Glomerular visceral epithelial cell (primary cell): ENCODE measurements around the gene MAS1L.

Experiments
- DNase-seq: peaks from one replicate; pipeline ENCODE4 v3.0.0-alpha.2; 2016; ENCODE audit errors: extremely low spot score

The MAS1L gene

DNA sequence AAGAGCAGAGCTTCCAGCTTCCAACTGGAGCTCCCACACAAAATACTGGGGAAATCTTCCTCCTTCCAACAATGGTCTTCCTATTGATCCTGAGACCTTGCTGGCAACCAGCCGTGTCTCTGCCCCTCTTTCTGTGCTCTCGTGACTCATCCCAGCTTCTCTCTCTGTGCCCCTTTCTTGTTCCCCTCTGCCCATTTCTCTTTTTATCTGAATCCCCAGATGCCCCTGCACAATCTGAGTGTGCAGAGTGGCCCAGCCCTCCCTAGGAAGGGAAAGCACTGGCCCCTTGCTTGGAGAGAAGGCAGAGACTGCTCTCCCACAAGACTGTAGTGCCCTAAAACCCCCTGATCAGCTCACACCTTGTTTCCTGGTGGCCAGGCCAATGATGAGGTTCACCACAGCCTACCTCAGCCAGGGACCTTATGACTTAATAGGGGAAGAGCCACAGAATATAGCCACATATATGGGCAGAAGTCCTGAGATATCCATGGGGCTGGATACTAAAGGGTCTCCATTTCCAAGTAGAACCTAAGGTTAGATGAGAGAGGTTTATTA is 23.1 kb upstream of the MAS1L start:
- no peak for DNase-seq

DNA sequence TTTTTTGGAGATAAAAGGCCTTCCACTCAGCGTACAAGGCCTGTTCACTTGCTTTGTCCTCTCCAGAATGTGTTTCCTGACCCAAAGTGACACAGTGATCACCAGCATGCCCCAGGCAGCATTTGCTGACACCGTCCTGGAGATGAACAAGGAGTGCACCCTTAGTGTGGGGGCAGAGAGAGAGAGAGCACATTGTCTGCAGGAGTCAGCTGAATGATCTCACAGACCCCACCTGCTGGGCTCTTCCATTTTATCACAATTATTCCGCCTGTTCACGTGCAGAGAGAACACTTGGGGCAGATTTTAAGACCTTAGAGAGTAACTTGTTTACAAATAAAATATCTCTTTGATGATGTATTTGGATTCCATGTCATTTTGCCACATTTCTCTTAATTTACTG is 22.4 kb upstream of the MAS1L start:
- peak; percentile 14 for DNase-seq

DNA sequence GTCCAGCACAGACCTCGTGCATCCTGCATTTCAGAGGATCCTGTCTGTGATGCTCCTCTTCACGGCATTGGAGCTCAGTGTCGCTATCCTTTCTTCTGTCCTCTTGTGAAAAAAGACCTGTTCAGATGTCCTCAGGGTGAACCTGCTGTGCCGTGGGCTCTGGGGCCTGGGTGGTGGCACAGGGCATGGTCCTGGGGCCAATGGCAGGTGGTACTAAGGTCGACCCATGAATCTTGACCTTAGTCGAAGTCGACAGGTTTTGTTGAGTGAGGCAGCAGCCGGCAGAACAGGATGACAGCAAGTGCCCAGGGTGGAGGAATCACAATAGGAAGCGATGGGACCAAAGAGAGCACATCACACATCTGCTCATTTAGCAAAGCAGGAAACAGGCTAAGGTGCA is 22.0 kb upstream of the MAS1L start:
- no peak for DNase-seq

DNA sequence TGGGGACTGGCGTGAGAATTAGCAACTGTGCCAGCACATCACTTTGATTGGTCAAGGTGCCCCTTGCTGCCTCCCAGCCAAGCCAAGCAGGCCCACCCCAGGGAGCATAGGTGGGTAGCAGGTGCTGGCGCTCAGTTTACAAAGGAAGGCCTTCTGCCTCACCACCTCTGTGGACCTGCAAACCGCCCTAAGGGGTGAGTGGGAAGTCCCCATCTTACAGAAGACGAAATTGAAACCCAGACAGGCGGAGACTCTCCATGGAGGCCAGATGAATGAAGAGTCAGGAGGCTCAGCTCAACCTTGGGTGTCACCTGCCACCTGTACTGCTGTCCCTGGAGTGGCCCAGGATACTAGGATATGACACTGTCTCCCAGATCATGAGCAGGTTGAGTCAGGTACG is 21.5 kb upstream of the MAS1L start:
- DNase-seq: no peak

DNA sequence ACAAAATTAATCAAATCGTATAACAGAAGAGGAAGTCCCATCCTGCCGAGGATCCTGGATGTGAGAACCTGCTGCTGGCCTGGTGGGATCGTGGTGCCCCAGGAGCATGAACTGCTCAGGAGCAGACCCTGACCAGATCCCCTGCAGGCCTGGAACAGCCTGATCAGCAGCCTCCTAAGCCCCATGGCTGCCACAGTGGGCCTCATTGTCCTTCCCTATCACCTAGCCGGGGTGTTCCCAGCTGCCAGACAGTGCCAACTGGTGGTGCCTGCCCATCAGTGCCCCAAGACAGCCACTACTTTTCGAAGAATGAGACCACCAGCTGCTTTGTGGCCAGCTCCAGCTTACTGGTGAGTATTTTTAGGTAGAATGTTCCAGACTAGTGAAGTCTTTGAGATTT is 19.6 kb upstream of the MAS1L start:
- no peak for DNase-seq

DNA sequence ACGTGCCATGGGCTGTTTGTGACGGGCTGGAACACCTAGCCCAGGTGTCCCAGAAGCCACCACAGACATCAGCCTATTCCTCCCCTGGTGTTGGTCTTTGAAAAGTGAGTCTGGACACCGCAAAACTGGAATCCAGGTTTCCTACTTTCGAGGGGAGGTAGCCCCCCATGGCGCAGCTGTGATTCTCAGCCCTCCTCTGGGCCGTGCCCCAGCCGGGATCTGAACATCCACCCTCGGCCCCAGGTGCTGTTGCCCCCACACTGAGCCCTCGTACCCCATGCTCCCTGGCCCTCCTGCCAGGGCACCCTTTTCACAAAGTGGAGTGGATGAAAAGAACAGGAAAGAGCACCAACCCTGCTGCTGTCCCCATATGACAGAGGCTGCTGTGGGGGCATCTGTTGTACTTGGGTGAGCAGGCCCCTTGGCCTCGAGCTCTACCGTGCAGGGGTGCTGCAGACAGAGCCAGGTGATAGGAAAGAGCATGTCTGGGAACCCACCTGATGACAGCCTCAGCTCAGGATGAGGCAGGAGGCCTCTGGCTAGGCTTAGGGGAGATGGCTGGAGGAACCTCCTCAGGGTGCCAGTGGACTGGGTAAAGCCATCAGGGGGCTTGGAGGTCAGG is 18.8 kb upstream of the MAS1L start:
- DNase-seq: no peak

DNA sequence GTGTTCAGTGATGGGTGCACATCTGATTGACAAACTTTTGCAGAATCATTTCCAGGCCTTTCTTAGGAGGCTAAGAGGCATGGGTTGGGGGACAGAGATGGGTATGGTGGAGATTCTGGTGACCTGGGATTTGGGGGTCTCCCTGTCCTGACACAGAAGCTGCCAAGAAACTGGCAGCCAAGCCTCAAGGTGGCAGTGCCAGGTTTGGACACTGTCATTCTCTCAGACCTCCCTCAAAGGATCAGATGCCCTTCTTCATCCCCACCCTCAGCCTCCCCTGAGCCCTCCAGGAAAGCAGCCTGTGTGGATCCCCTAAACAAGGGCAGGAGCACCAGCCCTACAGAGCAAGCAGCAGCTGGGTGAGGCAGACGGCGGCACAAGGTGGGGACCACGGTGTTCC is 18.1 kb upstream of the MAS1L start:
- no peak for DNase-seq

DNA sequence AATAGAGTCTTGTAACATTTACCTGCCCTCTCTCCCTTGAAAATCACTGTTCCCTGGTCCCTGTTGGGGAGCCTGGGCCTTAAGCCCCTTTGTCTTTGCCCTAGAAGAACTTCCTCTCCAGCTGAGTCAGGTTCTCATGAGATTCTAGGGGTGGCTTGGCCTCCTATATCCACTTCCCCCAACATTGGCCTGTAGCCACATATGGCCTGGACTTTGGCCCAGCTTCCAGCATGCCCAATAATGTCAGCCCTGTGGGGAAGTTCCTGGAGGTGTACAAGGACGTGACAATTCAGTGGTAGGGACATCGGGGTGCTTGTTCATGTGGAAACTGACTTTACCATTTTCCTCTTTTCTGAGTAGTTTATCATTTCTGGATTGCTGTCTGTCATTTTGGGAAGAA is 17.2 kb upstream of the MAS1L start:
- no peak for DNase-seq

DNA sequence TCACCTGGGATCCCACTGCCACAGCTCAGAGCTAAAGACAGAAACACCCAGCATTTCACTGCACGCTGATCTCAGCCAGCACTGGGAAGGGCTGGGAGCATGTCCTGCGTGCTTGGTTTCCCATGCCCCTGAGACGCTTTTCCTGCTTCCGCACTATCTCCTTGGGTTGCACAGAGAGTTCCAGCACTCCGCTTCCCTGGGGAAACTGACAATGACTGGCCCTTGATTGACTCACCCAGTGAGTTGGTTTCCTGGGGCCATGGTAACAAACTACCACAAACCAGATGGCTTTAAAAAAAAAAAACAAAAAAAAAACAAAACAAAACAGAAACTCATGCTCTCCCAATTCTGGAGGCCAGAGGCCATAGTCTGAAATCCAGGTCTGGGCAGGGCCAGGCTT is 14.8 kb upstream of the MAS1L start:
- DNase-seq: peak; percentile 29

DNA sequence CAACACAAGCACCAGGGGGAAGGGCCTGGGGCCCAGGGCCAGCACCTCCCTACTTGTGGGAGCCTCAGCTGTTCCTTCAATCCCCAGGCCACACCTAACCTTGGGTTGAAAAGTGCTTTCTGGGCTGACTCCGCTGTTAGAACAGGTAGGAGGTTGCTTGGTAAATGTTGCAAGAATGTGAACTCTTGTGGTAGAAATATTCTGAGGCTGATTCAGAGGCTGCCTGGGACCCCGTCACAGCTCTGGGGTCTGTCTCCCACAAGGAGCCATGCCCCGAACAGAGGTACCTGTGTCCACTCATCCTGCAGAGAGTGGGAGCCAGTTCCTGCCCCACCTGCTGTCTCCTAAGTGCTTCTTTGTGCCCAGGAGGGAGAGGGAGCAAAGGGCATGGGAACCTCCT is 14.4 kb upstream of the MAS1L start:
- DNase-seq: no peak

DNA sequence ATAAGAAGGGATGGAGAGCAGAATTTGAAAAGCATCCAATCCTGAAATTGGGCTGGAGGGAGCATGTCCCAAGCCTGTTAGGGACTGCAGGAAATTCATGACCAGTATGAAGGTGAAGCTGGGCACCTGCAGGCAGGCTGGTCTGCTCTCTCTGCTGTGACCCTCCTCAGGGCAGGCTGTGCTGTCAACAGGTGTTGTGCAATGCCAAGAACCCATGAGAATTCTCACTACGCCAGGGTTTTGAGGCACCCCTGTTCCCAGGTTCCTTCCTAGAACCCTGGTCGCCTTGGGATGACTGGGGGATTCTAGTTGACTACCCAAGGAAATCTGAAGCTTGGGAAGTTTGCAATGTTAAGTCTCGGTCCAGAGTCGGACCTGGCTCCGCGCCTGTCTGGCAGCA is 13.3 kb upstream of the MAS1L start:
- DNase-seq: no peak

DNA sequence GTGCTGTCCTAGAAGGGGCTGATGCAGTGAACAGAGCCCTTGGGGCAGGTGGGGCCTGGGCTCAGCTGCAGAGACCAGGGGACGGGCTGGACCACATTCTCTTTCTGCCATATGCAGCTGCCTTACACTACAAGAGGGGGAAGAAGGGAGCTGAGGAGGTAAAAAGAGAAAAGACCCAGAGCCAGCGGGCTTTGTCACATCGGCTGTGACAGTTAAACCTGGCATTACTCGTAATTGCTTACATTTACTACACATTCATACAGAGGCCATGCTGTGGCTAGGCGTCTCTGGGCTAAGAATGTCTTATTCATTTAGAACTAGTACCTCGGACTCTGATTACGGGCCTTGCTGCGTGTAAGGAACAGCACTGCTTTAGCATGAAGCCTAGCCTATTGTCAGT is 12.8 kb upstream of the MAS1L start:
- no peak for DNase-seq

DNA sequence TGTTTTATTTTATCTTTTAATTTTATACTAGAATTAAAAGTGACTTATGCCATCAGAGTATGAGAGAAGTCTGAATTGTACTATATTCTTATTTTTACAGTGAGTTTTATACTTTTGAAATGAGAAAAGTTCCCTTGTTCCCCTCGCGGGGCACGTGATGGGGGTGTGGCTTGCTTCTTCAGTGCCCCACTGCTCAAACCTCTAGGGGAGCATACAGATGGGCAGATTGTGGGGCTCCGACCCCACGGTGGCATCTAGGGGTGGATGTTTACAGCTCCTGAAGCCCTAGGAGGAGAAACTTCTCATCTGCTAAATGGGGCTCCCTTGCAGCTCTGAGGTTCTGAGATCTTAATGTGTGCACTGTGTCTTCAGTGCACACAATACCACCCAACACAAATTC is 11.9 kb upstream of the MAS1L start:
- DNase-seq: no peak

DNA sequence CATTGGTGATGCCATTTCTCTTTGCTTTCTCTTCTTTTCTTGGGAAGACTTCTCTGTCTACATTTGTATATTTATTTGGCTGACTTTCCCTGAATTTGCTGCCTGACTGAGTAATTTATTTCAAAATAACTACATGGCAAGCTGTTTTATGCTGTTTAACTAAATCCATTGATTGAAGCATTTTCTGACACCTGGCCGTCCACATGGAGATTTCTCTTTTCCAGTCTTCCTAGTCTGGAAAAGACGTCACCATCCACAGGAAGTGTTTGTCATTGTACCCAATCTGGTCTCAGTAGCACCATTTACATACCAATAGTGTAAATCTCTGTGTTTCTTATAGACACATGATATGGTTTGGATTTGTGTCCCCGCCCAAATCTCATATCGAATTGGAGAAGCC is 9.2 kb upstream of the MAS1L start:
- no peak for DNase-seq

DNA sequence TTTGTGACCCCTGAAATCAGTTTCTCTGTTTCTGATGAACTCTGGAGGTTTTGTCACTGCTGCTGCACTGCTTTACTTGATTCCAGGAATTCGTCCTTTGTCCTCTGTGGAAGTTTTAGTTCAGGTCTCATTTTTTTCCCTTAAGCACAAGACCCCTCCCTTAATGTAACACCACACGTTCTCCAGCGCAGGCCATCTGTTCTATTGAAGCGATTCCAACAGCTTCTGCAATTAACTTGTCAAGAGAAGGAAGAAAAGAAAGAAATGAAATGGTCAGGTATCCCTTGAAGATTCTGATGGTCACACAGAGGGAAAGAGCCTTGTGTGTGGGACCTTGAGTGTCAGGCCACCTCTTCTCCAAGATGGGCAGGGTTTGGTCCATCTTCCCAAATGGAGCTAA is 7.8 kb upstream of the MAS1L start:
- DNase-seq: no peak

DNA sequence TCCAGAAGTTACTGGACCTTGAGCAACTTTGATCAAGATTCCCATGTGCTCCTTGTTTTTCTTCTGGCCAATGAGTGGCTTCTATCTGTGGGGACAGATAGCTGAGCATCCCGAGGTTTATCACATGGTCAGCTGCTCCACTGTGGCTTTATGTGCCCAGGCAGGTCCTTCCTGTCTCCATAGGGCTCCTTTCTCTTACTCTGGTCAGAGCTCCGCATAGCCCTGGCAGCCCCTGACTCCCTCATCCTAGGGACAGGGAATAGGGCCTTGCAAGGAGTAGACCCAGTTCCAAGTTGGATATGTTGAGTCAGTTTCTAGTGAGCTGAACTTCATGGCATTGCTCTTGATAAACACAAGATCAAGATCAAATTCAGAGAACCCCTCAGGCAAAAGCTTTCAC is 6.4 kb upstream of the MAS1L start:
- no peak for DNase-seq

DNA sequence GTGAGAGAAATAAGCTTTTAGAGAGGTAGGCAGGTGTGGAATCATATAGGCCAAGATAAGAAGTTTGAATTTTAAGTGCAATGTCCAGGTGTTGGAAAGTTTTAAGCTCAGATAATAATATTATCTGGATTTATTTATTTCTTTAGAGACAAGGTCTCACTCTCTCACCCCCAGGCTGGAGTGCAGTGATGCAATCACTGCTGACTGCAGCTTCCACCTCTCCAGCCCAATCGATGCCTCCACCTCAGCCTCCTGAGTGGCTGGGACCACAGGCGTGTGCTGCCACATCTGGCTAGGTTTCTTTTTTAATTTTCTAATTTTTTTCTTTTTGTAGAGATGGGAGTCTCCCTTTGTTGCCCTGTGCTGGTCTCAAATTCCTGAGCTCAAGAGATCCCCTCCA is 5.5 kb upstream of the MAS1L start:
- DNase-seq: no peak

DNA sequence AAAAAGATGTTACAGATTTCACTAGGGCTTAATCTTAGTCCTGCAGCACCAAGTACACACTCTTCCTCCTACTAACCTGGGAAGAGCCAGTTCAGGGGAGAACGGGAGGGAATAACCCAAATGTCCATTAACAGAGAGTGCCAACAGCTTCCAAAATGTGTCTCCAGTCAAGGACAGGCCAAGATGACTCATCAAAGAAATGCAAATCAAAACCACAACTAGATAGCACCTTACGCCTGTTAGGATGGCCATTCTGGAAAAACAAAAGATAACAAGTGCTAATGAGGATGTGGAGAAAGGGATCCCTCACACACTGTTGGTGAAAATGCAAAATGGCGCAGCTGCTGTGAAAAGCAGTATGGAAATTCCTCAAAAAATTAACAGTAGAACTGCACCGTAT is 3.8 kb upstream of the MAS1L start:
- no peak for DNase-seq

DNA sequence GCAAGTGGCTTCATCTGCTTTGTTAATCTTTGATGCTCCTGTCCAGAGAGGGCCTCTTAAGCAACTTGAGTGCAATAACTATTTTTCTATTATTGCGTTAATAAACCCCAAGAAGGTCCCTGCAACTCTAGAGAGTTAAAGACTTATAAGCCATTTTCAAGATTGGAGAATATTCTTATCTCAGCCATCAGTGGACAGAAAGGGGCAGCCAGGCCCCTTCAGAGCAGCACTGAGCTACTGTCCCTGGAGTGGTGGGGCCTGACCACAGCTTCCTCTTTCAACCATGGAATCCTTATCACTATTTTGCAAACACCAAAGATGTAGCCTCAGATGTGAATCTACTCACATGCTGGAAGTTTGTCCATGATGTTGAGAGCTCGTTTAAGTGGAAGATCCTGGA is 2.8 kb upstream of the MAS1L start:
- no peak for DNase-seq

DNA sequence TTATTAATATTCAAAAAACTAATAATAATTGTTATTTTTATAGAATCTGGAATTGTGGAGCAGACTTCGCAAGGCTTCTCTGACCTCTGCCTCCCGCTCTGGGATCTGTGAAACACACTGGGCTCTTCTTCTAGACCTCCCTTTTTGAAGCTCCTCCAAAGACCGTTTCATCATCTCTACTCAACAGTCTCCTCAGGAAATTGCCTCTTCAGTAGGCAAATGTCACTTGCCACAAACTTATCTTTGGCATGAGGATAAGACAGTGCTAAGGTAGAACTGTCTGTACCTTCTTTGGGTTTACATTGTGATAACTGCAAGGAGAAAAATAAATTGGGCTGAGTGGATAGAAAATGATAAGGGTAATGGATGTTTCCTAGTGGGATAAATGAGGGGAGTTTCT is 2.3 kb upstream of the MAS1L start:
- no peak for DNase-seq

DNA sequence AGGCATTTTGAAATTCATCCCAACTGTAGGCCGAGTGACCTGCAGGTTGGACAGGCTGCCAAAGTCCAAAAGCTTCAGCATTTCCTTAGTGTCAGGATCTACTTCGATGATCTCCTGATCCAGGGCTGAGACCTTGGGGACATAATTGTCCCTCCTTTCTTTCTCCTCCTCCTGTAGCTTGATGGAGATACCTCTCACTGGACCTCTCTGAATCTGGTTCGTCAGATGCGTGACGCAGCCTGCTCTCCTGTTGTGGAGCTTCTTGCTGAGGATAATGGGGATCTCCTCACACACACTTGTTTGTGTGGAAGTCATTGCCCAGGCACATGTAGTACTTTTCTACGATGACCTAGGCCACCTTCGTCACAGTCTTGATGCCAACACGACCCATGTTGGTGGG is 1.5 kb upstream of the MAS1L start:
- no peak for DNase-seq

DNA sequence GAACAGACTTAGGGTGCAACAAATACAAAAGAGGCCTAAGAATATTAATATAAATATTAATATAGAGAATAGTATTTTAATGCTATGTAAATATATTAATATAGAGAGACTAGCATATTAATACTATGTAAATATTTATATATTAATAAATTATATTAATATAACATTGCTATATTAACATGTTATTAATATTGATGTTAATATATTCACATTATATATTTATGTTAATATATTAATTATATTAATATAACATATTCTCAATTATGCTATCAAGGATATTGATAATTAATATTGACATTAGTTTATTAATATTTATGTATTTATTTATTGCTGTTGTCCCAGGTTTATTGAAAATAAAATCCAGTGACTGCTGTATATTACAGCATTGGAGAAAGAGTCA is 1.1 kb upstream of the MAS1L start:
- DNase-seq: no peak

DNA sequence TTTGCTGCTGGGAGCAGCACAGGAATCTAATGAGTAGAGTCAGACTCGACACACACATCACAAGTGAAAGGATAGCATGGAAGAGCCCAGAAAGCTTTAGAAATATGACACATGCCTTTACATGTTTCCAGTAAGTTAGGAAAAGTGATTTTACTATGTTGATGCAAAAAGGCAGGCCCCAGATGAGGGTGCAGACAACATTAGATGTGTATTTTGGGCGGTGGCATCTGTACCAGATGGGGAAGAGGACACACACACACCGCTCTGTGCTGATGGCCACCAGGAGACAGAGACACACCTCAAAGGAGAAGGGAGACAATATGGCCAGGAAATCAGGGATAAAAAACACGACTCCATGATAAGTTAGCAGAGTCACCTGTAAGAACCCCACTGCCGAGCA is 625 bp downstream of the MAS1L start:
- DNase-seq: no peak

DNA sequence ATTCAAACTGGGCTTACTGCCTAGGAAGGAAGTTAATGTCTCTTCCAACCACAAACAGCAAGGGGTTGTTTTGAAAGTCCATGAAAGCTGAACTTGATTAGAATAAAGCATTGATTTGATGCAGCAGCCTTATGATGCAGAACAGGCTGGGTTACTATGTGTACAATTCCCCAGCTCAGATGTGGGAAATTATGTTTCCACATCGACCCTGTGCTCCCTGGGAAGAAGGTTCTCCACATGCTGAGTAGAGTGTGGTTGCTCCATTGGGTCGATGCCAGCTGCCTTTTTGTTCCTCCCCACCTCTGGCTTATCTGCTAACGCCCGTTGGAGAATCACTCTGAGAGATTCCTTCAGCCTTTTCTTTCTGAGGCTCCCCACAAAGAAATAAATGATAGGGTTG is 1.2 kb downstream of the MAS1L start:
- DNase-seq: no peak

DNA sequence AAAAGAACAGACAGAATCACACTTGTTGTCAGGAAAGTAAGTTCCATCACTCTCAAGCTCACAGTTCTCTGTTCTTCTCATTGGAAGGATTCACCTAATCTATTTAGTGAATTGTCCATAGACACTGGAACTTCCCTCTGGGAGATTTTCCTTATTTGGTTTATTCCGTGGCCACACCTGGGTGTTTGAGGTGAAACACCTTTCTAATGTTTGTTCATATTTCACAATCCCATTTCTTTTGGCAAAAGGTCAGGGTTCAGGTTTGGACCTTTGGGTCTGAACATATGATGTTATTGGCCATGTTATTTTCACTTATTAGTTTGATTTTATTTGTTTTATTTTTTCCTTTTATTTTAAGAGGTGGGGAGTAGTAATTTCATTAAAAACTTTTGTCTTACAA is 4.0 kb downstream of the MAS1L start:
- no peak for DNase-seq
